Measurements from ENCODE around the gene C11orf71.

The C11orf71 gene, protein sequence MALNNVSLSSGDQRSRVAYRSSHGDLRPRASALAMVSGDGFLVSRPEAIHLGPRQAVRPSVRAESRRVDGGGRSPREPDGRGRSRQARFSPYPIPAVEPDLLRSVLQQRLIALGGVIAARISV

DNA sequence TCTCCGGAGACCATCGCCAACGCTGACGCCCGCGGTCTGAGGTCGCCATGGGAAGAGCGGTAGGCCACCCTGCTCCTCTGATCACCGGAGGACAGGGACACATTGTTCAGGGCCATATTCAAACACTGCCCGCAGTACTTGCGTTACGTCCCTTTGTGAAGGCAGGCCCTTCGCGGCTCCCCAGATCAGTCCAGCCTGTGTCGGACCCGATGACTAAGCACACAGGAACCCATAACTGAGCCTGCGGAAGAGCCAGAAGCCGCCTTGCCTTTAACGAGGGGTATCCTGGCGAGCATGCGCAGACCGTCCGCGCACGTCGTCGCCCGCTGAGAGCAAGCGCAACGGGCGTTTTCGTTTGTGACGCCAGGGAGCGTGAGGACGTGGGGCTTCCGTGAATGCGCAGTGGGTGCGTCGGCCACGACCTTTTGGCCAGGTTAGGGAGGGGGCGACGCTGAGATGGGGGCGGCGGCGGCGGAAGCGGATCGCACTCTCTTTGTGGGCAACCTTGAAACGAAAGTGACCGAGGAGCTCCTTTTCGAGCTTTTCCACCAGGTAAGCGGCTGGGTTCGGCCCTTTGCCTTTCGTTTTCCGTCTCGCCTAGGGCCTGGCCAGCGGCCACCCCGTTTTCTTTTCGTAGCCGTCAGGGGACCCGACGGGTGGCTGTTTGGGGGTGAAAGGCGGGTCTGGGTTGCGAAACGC is at the start of gene C11orf71, which contains the start of gene RBM7:
Gene C11orf71, minus strand, starts transcription at position 296 of the 699 bp plus-strand sequence. Its CDS starts 180 bp downstream, at position 116.
Gene RBM7, plus strand, starts transcription at position 451 of the 699 bp plus-strand sequence. Its CDS starts 6 bp downstream, at position 457.
- TF ChIP-seq, protein P1, sequence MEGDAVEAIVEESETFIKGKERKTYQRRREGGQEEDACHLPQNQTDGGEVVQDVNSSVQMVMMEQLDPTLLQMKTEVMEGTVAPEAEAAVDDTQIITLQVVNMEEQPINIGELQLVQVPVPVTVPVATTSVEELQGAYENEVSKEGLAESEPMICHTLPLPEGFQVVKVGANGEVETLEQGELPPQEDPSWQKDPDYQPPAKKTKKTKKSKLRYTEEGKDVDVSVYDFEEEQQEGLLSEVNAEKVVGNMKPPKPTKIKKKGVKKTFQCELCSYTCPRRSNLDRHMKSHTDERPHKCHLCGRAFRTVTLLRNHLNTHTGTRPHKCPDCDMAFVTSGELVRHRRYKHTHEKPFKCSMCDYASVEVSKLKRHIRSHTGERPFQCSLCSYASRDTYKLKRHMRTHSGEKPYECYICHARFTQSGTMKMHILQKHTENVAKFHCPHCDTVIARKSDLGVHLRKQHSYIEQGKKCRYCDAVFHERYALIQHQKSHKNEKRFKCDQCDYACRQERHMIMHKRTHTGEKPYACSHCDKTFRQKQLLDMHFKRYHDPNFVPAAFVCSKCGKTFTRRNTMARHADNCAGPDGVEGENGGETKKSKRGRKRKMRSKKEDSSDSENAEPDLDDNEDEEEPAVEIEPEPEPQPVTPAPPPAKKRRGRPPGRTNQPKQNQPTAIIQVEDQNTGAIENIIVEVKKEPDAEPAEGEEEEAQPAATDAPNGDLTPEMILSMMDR (IDR thresholded peaks at IDR 0.05; ENCODE audit: control insufficient read depth, extremely low read depth, insufficient read depth) = no peak
- peak within 1 kb of the TSS; percentile 97 for H3K4me3 ChIP-seq (ENCODE audit: low read depth, low read length)
- DNase-seq (ENCODE audit: low read depth) = peak; percentile 92

DNA sequence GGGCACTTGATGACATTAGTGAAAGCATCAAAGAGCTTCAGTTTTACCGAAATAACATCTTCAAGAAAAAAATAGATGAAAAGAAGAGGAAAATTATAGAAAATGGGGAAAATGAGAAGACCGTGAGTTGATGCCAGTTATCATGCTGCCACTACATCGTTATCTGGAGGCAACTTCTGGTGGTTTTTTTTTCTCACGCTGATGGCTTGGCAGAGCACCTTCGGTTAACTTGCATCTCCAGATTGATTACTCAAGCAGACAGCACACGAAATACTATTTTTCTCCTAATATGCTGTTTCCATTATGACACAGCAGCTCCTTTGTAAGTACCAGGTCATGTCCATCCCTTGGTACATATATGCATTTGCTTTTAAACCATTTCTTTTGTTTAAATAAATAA is 49.5 kb upstream of the C11orf71 start:
- H3K4me3 ChIP-seq (ENCODE audit: low read depth, low read length) = no peak overlapping the region
- no peak for DNase-seq (ENCODE audit: low read depth)
- TF ChIP-seq, protein P1 (IDR thresholded peaks at IDR 0.05; ENCODE audit: control insufficient read depth, extremely low read depth, insufficient read depth) = no peak

DNA sequence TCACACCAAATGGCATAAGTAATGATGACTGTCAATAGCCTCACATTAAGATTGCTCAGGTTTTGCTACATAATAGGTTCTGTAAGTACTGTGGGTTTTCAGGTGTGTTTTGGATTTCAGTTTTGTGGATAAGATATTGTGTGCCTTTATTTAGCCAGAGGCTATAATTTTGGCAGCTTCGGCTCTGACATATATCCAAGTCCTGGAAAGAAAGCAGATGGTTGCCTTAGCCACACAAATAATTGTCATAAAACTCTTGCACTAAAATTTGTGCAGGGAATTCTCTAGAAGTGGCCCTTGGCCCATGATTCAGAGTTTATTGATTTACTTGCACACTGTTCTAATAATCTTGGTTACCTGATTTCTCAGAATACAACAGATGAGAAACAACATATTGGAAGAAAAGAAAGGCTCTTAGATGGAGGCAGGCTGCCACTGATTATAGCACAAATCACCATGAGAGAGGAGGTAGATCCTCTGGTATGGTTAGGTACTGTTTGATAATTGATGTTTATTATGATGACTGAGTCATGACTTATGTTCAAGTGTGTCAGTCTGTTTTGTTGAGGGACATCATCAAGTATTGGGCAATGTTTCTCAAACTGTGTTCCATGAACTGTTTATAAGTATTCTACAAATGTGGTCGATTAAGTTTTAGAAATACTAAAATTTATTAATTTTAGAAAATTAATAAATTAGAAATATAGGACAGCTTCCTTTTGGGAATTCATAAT is 48.6 kb upstream of the C11orf71 start:
- no peak for DNase-seq (ENCODE audit: low read depth)
- TF ChIP-seq, protein P1 (IDR thresholded peaks at IDR 0.05; ENCODE audit: control insufficient read depth, extremely low read depth, insufficient read depth) = no peak
- no peak overlapping the region for H3K4me3 ChIP-seq (ENCODE audit: low read depth, low read length)

DNA sequence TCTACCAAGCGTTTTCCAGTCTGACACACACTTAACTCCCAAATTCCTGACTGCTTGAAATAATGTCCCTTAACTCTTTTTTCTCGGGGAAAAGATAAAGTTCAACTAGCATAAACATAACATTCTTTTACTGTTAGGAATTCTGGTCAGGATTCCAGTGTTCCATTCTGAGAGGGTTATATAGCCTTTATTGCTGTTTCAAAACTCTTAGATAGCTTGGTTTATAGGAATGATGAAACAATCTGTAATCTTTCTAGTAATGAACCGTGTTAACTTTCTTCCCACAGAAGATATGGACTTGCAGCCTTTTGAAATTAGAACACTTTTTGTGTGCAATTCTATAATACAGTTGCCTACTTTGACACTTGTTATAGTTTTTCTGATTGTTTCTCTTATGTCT is 47.6 kb upstream of the C11orf71 start:
- TF ChIP-seq, protein P1 (IDR thresholded peaks at IDR 0.05; ENCODE audit: control insufficient read depth, extremely low read depth, insufficient read depth) = no peak
- DNase-seq (ENCODE audit: low read depth) = no peak
- H3K4me3 ChIP-seq (ENCODE audit: low read depth, low read length) = no peak overlapping the region

DNA sequence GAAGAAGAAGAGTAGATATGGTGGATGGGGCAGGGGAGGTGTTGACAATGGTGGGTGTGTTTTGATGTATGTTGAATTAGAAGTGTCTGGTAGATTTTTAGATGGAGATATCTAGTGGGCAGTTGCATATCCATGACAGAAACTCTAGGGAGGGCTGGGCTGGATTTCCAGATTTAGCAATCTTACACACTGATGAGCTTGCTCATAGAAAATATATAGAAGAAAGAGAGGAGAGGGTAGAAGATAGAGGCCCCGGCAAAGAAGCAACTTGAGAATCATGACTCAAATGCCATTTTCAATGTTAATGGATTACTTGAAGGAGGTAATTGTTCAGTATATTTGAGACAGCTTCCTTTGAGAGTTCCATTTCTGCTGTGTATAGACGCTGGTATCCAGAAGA is 47.1 kb upstream of the C11orf71 start:
- DNase-seq (ENCODE audit: low read depth) = no peak
- TF ChIP-seq, protein P1 (IDR thresholded peaks at IDR 0.05; ENCODE audit: control insufficient read depth, extremely low read depth, insufficient read depth) = no peak

DNA sequence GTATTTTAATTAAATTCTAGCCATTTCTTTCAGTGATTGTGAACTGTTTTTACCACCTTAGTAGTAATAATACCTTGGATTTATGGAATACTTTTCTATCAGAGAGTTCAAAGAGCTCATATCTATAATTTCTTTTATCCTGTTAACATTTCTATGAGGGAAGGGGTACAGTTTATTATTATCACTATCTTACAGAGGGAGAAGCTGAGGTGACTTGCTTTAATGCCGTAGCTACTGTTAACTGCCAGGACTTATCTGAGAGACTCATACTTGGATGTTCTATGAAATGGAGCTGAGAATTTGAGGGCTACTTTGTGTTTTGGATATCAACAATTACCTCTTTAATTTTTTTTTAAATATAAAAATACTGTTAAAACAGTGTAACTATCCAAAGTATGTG is 42.2 kb upstream of the C11orf71 start:
- DNase-seq (ENCODE audit: low read depth) = no peak
- no peak overlapping the region for H3K4me3 ChIP-seq (ENCODE audit: low read depth, low read length)
- TF ChIP-seq, protein P1 (IDR thresholded peaks at IDR 0.05; ENCODE audit: control insufficient read depth, extremely low read depth, insufficient read depth) = no peak

More for the DNA sequence above, 47.1 kb upstream of the C11orf71 start:
- no peak overlapping the region for H3K4me3 ChIP-seq (ENCODE audit: low read depth, low read length)
